ENCODE results near the gene PHF19. TPM values are rescaled to one million over a fixed set of nuclear protein-coding genes. Genes with fewer than 3 reads are reported as not detected.

The PHF19 gene
- polyA plus RNA-seq, 1 donor (not counting 4 experiments of a cell fraction or from before 2014, with no cell fraction given): 11.7 TPM

DNA sequence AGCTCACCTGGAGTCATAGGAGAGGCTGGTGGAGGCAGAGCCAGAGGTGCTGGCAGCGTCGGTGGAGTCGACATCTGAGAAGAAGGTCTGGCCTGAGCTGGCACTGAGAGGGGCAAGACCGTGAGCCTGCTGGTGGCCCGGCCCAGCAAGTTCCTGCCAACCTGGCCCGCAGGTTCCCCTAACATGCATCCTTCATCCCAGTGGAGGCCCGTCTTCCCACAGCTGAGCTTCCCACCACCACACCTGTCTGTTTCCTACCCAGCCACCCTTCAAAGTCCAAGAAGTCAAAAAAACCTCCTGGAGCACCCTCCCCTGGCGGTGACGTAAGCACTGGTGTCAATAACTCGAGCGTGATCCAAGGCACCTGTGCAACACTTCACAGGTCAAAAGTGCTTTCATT, 16.9 kb downstream of the PHF19 start:
- no peak for FAIRE-seq
- H3K27ac ChIP-seq (ENCODE audit: control insufficient read depth, insufficient read depth, low read length): no peak overlapping the region
- no peak for DNase-seq (ENCODE audit: low read depth, low spot score)
- no peaks in the 10 kb centered on the region for H3K27me3 ChIP-seq (ENCODE audit: control insufficient read depth, extremely low read depth, insufficient read depth, low read length)
- no peak overlapping the region for H2AFZ ChIP-seq (ENCODE audit: control insufficient read depth, low read length)
- no peaks in the 10 kb centered on the region for H3K9me3 ChIP-seq (ENCODE audit: control insufficient read depth, low read depth, low read length)
- peaks cover 5 to 19% of the 10 kb centered on the region in 2 experiments for H3K36me3 ChIP-seq (ENCODE audit: control insufficient read depth in 2 of 2, extremely low read depth in 1 of 2, insufficient read depth in 2 of 2, low read length in 2 of 2)
- no peak overlapping the region for H3K9ac ChIP-seq (ENCODE audit: control insufficient read depth, extremely low read depth, insufficient read depth, low read length)
- no peaks in the 10 kb centered on the region for H3K79me2 ChIP-seq (ENCODE audit: control insufficient read depth, insufficient read depth, low read length)
- dilution Hi-C loops (cut with MboI; ENCODE audit: extremely low pct_ligation_motif_present, low sequenced_read_pairs): no loop called here
- no peaks in the 10 kb centered on the region for H4K20me1 ChIP-seq (ENCODE audit: control insufficient read depth, extremely low read depth, insufficient read depth, low read length)
- TF ChIP-seq, protein P1, sequence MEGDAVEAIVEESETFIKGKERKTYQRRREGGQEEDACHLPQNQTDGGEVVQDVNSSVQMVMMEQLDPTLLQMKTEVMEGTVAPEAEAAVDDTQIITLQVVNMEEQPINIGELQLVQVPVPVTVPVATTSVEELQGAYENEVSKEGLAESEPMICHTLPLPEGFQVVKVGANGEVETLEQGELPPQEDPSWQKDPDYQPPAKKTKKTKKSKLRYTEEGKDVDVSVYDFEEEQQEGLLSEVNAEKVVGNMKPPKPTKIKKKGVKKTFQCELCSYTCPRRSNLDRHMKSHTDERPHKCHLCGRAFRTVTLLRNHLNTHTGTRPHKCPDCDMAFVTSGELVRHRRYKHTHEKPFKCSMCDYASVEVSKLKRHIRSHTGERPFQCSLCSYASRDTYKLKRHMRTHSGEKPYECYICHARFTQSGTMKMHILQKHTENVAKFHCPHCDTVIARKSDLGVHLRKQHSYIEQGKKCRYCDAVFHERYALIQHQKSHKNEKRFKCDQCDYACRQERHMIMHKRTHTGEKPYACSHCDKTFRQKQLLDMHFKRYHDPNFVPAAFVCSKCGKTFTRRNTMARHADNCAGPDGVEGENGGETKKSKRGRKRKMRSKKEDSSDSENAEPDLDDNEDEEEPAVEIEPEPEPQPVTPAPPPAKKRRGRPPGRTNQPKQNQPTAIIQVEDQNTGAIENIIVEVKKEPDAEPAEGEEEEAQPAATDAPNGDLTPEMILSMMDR (optimal IDR thresholded peaks at IDR 0.05 in 1 of 3, IDR thresholded peaks at IDR 0.05 in 1 of 3, conservative IDR thresholded peaks at IDR 0.05 in 1 of 3; ENCODE audit: extremely low read depth in 1 of 3, insufficient read depth in 2 of 3, low read length in 3 of 3): no peak
- no peak for TF ChIP-seq EZH2 (IDR thresholded peaks at IDR 0.05; ENCODE audit: low read length)
- no peaks in the 10 kb centered on the region for H3K4me1 ChIP-seq (ENCODE audit: control insufficient read depth, extremely low read depth, insufficient read depth, low read length)
- no peak overlapping the region for H3K4me3 ChIP-seq (ENCODE audit: control insufficient read depth in 2 of 3, extremely low read depth in 1 of 3, insufficient read depth in 2 of 3, low read depth in 1 of 3, low read length in 3 of 3)
- no peak overlapping the region for H3K4me2 ChIP-seq (ENCODE audit: control insufficient read depth, extremely low read depth, insufficient read depth, low read depth, low read length)
- H3K9me1 ChIP-seq (ENCODE audit: control insufficient read depth, extremely low read depth, insufficient read depth, low read length): no peaks in the 10 kb centered on the region

DNA sequence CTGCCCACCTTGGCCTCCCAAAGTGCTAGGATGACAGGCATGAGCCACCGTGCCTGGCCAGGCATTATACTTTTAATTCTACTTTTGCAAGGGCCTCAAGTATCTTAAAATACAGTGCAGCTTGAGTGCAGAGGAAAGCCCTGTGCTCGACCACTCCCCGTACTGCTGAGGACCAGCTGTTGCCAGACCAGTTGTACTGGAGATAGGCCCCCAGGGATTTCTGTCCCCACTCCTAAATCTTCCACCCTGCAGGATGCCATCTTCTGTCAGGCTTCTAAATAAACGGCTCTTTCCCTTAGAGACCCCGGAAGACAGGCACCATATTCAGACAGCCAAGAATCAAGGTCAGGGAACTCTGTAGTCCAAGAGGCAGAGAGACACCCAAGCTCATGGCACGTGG, 17.6 kb downstream of the PHF19 start:
- no peak overlapping the region for H3K9ac ChIP-seq (ENCODE audit: control insufficient read depth, extremely low read depth, insufficient read depth, low read length)
- no peak overlapping the region for H2AFZ ChIP-seq (ENCODE audit: control insufficient read depth, low read length)
- DNase-seq (ENCODE audit: low read depth, low spot score) (no peak), FAIRE-seq (no peak)
- TF ChIP-seq EZH2 (IDR thresholded peaks at IDR 0.05; ENCODE audit: low read length): no peak
- TF ChIP-seq, protein P1 (optimal IDR thresholded peaks at IDR 0.05 in 1 of 3, IDR thresholded peaks at IDR 0.05 in 1 of 3, conservative IDR thresholded peaks at IDR 0.05 in 1 of 3; ENCODE audit: extremely low read depth in 1 of 3, insufficient read depth in 2 of 3, low read length in 3 of 3): no peak
- dilution Hi-C loops (cut with MboI; ENCODE audit: extremely low pct_ligation_motif_present, low sequenced_read_pairs): no loop called here
- H3K27me3 ChIP-seq (ENCODE audit: control insufficient read depth, extremely low read depth, insufficient read depth, low read length): no peaks in the 10 kb centered on the region
- H3K79me2 ChIP-seq (ENCODE audit: control insufficient read depth, insufficient read depth, low read length): no peaks in the 10 kb centered on the region
- H3K4me2 ChIP-seq (ENCODE audit: control insufficient read depth, extremely low read depth, insufficient read depth, low read depth, low read length): no peak overlapping the region
- no peaks in the 10 kb centered on the region for H3K9me3 ChIP-seq (ENCODE audit: control insufficient read depth, low read depth, low read length)
- H3K36me3 ChIP-seq (ENCODE audit: control insufficient read depth in 2 of 2, extremely low read depth in 1 of 2, insufficient read depth in 2 of 2, low read length in 2 of 2): peaks cover 5 to 18% of the 10 kb centered on the region in 2 experiments
- H3K9me1 ChIP-seq (ENCODE audit: control insufficient read depth, extremely low read depth, insufficient read depth, low read length): no peaks in the 10 kb centered on the region
- H3K4me1 ChIP-seq (ENCODE audit: control insufficient read depth, extremely low read depth, insufficient read depth, low read length): no peaks in the 10 kb centered on the region
- H4K20me1 ChIP-seq (ENCODE audit: control insufficient read depth, extremely low read depth, insufficient read depth, low read length): no peaks in the 10 kb centered on the region
- H3K4me3 ChIP-seq (ENCODE audit: control insufficient read depth in 2 of 3, extremely low read depth in 1 of 3, insufficient read depth in 2 of 3, low read depth in 1 of 3, low read length in 3 of 3): no peak overlapping the region
- no peak overlapping the region for H3K27ac ChIP-seq (ENCODE audit: control insufficient read depth, insufficient read depth, low read length)
